Brain pericyte (primary cell): Measurements from ENCODE around the gene TIAM1.

ENCODE experiments used
- DNase-seq: peaks from one replicate; pipeline ENCODE4 v3.0.0-alpha.2; 2012; ENCODE audit warnings: low read depth, low spot score

Gene TIAM1

DNA sequence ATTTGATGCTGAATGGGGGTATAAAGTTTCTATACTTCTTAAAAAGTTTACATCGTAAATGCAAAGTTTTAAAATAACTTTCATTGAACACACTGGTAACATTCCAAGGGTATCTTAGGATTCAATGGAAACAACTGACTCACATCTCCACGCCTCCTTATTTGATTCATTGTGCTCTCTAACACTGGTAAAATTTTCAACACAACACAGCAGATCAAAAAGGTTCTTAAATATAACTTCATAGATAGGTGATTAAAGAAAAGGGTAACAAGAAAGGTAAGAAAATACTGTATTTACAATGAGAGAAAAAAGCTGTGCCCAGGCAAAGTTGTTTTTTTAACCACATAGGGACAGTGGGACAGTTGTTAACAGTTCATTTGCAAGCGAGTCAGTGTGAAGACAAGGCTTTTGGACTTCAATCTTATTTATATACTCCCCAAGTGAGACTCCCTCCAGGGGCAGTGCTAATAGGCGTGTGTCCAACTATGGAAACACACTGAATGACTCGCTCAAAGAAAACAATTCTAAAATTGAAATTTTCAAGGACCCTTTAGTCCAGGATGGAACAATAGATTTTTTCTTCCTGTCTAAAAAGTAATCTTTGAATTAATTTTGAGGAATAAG lies 140.5 kb downstream of the TIAM1 start:
- peak; percentile 31 for DNase-seq

DNA sequence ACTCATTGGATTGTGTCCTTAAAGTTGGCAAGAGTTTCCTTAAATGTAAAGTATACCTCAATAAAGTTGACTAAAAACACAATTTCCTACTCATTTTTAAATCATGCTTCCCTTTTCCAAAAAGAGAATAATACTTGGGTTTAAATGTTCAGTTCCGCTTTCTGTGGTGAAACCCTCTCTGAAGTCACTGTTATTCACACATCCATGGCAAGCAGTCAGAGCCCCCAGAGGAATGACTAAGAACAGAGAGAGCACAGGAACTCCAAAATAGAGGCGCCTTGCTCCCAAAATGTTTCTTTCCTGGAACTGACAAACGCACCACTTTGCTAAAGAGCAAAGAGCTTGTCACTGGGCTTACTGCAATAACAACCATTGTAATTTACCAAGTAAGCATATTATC lies 142.5 kb downstream of the TIAM1 start:
- DNase-seq, result no peak

DNA sequence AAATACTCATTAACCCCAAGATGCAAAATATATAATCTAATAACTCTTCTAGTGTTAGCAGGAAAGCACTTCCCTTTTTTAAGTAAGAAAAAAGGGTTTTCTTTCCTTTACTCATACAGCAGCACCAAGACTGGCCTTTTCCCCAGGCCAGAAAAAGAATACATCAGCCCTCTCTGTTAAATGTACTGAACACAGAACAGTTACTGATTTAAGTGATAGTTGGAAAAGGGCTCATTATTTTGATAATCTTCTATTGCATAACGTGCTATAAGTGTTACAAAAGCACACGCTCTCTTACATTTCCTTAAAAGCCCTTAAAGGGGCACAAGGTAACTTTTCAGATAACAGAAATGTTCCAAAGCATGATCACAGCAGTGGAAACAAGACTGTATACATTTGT lies 142.9 kb downstream of the TIAM1 start:
- DNase-seq, result no peak

DNA sequence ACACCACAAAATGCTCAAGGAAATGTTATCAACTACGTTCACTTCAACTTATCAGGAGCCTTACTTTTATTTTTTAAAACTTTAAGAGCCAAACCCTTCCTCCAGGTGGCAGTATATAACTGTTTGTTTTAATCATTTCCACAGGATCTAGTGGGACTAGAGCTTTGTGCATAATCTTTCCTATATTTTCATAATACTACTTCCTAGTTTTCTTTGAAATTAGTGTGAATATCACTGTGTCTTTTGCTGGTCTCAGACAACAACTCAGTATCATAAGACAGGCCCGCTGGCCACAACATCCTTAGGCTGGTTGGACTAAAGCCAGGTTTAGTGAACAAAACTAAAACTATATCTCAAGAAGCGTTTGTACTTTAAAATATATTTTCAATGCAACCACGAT lies 145.5 kb downstream of the TIAM1 start:
- DNase-seq, result peak; percentile 39

DNA sequence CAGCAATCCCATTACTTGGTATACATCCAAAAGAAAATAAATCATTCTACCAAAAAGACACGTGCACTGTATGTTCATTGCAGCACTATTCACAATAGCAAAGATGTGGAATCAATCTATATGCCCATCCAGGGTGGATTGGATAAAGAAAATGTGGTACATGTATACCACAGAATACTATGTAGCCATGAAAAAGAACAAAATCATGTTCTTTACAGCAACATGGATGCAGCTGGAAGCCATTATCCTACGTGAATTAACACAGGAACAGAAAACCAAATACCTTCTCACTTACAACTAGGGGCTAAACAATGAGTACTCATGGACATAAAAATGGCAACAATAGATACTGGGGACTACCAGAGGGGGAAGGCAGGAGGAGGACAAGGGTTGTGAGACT lies 147.3 kb downstream of the TIAM1 start:
- no peak for DNase-seq

DNA sequence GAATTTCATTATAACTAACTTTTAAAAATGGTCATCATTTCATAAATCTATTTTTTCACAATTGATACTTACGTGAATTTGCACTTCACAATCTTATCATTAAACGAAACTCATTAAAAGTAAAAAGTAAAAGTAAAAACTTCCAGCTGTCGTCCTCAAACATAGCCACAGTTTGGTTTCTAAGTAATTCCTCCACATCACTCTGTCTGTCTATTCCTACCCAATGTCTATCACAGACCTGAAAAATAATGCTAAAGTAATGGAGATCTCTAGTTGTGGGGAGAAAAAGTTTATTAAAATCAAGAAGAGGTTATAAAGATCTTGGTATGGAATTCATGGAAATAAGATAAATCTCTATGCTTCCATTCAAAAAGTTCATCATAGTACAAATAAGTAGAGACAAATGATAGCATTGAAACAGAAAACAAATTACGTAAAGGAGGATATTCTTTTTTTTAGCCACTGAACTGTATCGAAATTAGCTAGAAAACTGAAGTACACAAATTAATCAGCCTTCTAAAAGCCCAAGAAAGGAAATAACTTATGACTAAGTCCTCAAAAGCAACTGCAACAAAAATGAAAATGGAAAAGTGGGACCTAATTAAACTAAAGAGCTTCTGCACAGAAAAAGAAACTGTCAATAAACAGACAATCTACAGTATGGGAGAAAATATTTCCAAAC lies 148.6 kb downstream of the TIAM1 start:
- DNase-seq, result no peak

DNA sequence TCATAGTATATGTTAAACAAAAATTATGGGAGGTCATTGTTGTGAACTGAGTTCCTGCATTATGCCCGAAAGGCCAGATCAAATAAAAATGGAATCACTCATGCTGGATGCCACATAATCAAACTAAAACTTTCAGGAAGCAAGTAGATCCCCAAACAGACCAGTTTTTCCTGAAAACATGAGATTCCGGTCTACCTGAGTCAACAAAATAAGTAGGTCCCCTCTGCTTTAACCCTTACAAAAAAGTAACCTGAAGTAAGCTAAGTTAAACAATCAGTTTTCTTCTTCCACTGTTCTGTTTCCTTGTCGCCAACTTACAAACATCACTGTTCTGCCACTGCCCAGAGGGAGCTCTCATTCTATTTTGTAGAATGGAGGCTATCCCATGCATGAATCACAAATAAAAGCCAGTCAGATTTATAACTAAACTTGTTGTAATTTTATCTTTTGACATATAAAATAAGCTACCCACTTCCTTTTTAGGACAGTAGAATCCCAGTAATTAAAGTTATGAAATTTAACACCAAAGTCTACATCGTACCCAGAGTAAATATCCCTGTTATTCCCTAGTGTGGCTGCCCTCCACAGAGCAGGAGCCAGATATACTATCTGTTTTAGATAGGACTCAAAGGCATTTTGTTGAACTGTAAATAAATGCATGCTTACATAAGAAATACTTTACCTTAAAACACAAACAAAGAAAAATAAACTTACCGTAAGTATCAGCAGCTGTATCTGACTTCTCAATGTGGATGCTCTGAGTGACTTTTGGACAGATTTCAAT lies 149.4 kb downstream of the TIAM1 start:
- no peak for DNase-seq

DNA sequence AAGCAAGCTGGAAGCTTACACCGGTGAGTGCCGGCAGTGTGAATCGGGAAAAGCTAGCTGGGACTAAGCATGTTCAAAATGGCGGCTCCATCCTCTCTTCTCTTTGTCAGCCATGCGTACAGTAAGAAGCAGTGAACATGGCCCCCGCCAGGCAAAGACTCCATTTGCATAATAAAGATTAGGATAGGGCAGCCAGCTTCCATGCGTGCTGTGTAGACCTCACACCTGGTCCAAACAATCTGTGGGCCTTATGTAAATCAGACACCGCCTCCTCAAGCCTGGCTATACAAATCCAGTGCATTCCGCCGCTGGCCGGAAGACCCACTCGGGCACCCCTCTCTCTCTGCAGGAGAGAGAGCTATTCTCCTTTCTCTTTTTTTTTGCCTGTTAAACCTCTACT lies 150.3 kb downstream of the TIAM1 start:
- no peak for DNase-seq

DNA sequence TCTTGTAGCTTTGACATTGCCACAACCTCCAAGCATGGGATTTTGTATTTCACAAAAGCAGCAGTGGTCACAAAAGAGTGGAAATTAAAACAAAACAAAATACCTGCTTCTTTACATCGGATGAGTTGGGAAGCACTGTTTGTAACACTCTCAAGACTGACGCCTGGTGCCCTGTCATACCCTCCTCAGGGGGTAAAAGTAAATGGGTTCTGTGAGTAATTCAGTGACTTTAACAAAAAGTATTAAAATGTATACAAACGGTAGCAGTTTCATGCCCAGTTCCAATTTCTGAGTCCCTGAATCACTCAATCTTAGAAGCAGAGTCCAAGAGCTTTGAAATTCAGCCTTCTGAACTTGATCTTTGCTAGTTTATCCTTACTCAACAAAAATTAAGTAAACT lies 152.5 kb downstream of the TIAM1 start:
- DNase-seq, result no peak

DNA sequence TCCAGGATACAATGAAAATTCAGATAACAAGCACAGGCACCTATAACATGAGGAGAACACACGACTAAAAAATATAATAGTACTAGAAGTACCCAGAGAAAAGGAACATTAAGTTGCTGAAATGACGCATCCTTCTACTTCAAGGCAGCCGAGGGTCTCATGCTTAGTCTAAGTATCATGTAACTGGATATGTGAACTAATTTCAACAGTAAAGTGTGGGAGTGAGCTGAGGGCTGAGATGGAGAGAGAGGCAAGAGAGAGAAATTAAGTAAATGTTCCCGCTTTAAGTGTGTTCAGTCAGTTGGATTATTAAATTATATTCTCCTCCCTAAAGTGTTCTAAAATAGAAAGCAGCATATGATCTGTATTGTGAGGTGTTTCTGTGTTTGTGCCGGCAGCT lies 153.5 kb downstream of the TIAM1 start:
- DNase-seq, result no peak

DNA sequence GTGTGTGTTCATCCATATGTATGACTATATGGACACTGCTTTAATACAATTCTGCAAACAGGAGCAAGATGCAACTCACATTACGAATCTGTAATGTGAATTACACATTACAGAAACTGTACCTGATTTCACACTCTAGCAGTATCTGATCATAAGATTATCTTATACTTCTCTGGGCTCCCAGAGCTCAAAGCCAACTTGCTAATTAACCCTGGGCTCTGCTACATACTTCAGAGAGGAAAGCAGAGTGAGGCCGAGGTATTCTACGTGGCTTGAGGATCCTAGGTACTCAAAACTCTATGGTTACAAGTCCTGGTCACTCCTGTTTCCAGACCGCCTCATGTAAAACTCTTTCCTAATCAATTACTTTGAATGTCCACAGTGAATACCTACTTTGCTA lies 156.6 kb downstream of the TIAM1 start:
- no peak for DNase-seq

DNA sequence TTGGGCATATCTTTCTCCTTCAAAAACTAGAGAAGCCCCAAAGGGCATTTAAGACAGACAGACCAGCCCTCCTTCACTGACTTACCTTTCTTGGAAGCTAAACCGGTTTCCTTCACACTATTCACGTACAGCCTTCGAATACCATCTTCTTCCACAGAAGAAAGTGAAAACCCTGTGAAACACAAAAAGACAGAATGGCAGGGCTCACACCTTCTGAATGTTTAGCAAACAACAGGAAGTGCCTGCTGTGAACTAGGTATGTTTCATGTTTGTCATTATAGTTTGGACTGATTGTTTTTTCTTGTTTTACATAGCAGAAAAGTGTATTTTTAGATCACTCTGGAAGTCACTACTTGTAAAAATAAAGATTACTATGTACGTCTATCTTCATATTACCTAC lies 157.1 kb downstream of the TIAM1 start:
- DNase-seq, result no peak

DNA sequence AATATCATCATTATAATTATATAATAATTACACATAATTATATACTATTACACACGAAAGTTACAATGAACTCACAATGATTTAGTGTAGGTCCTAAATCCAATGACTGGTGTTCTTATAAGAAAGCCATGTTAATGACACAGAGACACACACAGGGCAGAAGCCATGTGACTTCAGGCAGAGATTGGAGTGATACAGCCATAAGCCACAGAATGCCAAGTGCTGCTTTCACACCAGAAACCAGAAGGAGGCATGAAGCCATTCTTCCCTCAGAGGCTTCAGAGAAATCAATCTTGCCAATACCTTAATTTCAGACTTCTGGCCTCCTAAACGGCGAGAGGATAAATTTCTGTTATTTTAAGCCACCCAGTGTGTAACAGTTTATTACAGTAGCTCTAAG lies 158.4 kb downstream of the TIAM1 start:
- no peak for DNase-seq

DNA sequence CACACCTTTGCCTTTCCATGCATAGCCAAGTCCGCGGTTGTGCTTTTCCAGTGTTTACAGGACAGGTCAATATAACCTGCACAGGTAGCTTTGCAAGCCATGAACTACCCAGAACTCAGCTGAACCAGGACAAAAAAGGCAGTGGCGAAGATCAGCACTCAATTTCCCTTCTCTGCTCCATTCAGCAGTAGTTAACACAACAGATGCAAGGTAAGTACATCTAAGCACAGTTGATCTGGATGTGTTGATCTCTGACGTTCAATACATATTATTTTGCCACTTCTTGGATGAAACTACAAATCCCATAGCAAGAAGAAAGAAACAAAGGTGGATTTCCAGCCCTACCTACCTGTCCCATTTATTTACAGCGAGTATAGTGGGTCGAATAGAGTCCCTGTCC lies 159.2 kb downstream of the TIAM1 start:
- no peak for DNase-seq

DNA sequence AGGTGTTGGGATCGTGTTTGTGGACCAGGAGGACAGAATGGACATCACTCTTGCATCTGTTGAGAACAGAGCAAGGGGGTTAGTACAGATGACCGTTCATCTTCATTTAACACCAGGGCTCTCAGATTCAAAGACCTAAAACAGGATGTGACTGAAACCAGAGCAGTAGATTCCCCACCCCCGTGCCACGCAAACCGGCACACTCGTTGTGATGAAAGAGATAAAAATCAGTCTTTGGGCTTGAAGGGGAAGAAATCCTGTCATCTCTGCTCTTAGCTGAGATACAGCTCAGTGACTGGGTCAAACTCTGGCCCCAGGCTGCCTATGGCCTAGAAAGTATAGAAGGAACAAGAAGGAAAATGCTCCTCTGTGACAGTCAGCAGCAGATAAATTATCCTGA lies 159.6 kb downstream of the TIAM1 start:
- DNase-seq, result no peak

DNA sequence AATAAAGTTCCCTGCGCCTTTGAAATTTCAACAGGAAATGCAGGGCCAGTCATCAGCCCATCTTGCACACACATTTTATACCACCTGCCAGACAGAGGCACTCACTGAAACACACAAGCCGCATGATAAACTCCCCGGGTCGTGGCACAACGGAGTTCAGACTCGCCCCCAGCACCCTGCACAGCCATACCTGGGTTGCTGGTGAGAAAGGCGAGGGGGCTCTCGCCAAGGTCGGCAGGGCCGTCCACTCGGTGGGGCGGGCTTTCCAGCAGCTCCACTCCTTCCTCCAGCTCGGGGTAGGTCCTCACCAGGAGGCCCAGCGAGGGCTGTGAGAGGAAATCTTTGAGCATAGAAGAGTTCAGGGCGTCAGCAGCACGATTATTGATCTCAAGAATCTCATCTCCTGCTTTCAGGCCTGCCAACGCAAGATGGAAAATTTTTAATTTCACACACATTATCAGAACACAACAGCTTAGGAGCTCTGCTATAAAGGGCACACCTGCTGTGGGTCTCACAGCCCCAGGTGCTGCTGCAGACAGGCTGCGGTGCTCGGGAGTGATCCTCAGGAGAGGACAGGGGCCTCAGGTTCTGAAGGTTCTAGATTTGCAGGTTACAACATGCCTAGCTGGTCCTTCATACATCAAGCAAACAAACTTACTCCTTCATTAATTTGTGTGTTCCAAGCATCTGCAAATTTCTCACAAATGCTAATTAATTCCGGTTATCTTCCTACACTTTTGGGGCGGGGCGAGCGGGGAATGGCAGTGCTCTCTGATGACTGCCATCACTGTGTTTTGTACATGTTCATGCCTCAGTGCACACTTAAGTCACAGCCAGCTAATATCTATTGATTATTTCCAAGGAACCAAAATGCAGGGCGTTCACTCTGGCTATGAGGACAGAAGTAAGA lies 161.6 kb downstream of the TIAM1 start:
- DNase-seq, result no peak

DNA sequence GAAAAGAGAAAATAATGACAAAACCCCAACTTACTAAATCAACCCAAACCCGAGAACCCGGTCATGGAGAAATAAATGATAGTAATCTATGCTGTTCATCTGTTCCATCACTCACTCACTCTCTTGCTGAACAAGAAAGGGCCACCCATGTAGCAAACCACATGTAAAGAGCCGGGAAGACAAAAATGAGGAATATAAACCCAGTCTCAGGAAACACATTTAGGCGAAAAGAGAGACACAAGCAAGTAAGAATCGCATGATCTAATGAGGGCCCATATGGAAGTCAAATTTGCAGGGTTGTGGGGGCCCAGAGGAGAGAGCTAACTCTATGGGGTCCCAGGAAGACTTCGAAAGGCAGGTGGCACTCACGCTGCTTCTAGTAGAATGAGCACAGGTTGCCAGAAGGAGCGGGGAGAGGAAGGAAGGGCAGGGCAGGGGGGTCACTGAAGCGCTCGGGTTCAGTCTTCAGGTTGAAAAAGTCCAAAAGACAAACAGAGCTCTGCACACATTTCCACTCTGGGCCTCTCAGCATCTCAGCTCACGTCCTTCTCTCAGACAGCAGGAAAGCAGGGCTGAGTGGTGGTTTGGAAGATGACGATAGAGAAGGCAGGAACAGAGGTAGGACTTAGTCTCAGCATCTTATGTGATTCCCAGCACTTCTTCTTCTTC lies 162.8 kb downstream of the TIAM1 start:
- no peak for DNase-seq

DNA sequence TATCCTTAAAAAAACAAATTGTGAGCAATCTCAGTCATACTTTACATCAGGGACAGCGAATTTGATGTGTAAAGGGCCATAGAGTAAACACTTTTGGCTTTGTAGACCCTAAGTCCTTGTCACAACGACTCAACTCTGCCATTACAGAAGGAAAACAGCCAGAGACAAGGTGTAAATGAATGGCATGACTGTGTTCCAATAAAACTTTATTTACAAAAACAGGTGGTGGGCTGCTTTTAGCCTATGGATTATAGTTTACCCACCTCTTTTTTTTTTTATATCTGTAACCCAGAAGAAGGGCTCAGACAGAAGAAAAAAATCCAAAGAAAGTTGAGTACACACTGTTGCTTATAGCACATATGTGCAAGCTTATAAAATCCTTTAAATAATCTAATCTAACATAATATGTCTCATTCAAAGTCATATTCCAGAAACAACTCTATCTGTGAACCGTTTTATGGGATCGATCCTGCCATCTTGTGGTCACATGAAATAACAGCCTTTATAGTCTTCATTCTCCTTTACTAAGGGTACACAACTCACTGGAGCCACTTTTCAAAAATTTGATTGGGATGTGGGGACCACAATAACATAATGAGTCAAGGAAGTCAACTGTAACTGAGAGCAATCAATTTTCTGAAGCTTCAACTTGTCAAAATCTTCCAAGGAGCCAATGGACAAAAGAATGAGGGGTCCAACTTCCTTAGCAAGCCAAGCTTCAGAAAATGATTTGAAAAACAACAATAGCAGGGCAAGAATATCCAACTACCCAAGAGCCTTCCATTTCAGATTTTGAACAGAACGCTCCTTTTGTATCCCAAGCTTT lies 163.6 kb downstream of the TIAM1 start:
- DNase-seq, result no peak

DNA sequence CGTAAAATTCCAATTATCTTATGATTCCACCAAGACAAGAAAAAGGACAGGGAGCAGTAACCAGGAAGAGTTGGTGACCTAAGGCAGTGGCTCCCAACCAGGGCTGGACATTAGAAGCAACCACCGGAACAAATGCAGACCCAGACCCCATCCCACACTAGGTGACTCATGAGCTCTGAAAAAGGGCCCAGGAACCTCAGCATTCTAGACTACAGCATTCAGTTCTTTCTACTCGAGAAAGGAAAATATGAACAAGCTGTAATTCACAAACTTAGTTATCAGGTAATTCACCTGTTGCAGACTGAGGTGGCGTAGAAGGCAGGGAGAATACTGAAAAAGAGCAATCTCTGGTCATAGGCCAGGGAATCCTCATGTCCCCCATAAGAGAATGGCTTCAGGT lies 167.3 kb downstream of the TIAM1 start:
- DNase-seq, result no peak

DNA sequence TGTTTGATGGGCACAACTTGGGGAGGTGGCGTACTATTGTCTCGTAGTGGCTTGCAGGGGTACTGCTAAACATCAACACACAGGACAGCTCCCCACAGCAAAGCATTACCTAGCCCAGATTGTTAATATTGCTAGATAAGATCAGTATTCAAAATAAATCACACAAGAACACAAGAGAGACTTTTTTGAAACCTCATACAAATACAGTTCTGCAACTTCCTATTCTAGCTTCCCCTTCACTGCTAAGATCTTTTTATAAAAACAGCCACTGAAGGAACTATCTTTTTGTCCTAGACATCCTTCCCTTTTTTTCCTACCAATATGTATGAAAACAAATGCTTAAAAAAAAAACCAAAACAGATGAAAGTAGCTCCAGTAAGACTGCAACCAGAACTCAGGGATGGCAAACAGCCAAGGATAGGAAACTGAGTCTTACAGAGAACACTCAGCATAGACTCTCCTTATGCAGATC lies 167.9 kb downstream of the TIAM1 start:
- no peak for DNase-seq
